IMR-90 (cell line): ENCODE data around the gene IL2RG. TPM values are rescaled to one million over a fixed set of nuclear protein-coding genes. Genes with fewer than 3 reads are reported as not detected.
A peak's percentile ranks its signal among the peaks of the same experiment; 100 is the strongest.

Experiments used
- ATAC-seq: fragments of 200-7000 bp; cut with Tn5 transposase; 2 replicates; pipeline ENCODE4 v1.9.1; 2020; ENCODE audit warnings: low read depth, mild to moderate bottlenecking, moderate library complexity
- BruUV-seq: library from RNA; stranded (reverse); fragments of 400-500 nt; replicated peaks from 2 replicates; lab custom pipeline; 2021; lab: Mats Ljungman, UMichigan
- CTCF ChIA-PET: fragments of 300-600 bp; formaldehyde crosslinking; extraction: SDS; loops from one replicate; lab custom pipeline; 2021; ENCODE audit warnings: antibody characterized with exemption; lab: Yijun Ruan, JAX
- POLR2A ChIA-PET: fragments of 300-600 bp; sonication (Branson Sonifier 250); formaldehyde crosslinking; loops from one replicate; lab custom pipeline; 2022; ENCODE audit warnings: antibody characterized with exemption; ENCODE audit not compliant: unreplicated experiment; lab: Charles Lee
- DNase-seq: peaks from one replicate; pipeline ENCODE4 v3.0.0; 2013
- H2AFZ ChIP-seq: replicated peaks from 2 replicates; pipeline ENCODE3; 2013; ENCODE audit warnings: low read length, mild to moderate bottlenecking; ENCODE audit not compliant: poor library complexity
- H2AK5ac ChIP-seq: 2 replicates; pipeline ENCODE4 v1.6.1; 2013; ENCODE audit warnings: low read depth, low read length, inconsistent platforms
- H2AK9ac ChIP-seq: replicated peaks from 2 replicates; pipeline ENCODE3; 2013; ENCODE audit warnings: mild to moderate bottlenecking, low read depth, low read length, moderate library complexity; ENCODE audit not compliant: poor library complexity
- H2BK120ac ChIP-seq: 2 replicates; pipeline ENCODE4 v1.6.1; 2013; ENCODE audit warnings: low read depth, low read length, inconsistent platforms
- H2BK15ac ChIP-seq: 3 replicates; pipeline ENCODE4 v1.6.1; 2013; ENCODE audit warnings: low read depth, low read length, inconsistent platforms
- H2BK20ac ChIP-seq: 2 replicates; pipeline ENCODE4 v1.6.1; 2013; ENCODE audit warnings: low read depth, mild to moderate bottlenecking, inconsistent platforms, low read length, moderate library complexity
- H2BK5ac ChIP-seq: 2 replicates; pipeline ENCODE4 v1.6.1; 2013; ENCODE audit warnings: mild to moderate bottlenecking, low read depth, low read length, inconsistent platforms; ENCODE audit not compliant: poor library complexity, severe bottlenecking
- H3K14ac ChIP-seq: replicated peaks from 2 replicates; pipeline ENCODE4 v1.6.1; 2013; ENCODE audit warnings: low read depth, low read length, inconsistent platforms
- H3K18ac ChIP-seq: 2 replicates; pipeline ENCODE4 v1.6.1; 2013; ENCODE audit warnings: low read depth, low read length, control low read depth
- H3K23ac ChIP-seq: 2 replicates; pipeline ENCODE4 v1.6.1; 2013; ENCODE audit warnings: low read depth, low read length, inconsistent platforms
- H3K27ac ChIP-seq: 2 replicates; pipeline ENCODE4 v1.5.1; 2013; ENCODE audit warnings: mild to moderate bottlenecking, control low read depth, low read length; ENCODE audit not compliant: insufficient read depth
- H3K27me3 ChIP-seq: 2 replicates; pipeline ENCODE4 v1.6.1; 2013; ENCODE audit warnings: low read length; ENCODE audit not compliant: control insufficient read depth, insufficient read depth
- H3K36me3 ChIP-seq: 2 replicates; pipeline ENCODE4 v1.6.1; 2013; ENCODE audit warnings: low read length, mixed read lengths; ENCODE audit not compliant: control insufficient read depth, insufficient read depth
- H3K4ac ChIP-seq: 2 replicates; pipeline ENCODE4 v1.6.1; 2013; ENCODE audit warnings: low read depth, low read length, inconsistent platforms
- H3K4me1 ChIP-seq: 2 replicates; pipeline ENCODE4 v1.6.1; 2013; ENCODE audit warnings: low read length, mixed read lengths; ENCODE audit not compliant: control insufficient read depth, insufficient read depth
- H3K4me2 ChIP-seq: 2 replicates; pipeline ENCODE4 v1.6.1; 2013; ENCODE audit warnings: low read depth, mild to moderate bottlenecking, control low read depth, low read length, moderate library complexity
- H3K4me3 ChIP-seq: 2 replicates; pipeline ENCODE4 v1.5.1; 2013; ENCODE audit warnings: low read depth, mild to moderate bottlenecking, control low read depth, low read length, moderate library complexity; ENCODE audit not compliant: insufficient read depth
- H3K56ac ChIP-seq: 2 replicates; pipeline ENCODE4 v1.6.1; 2013; ENCODE audit warnings: low read length, inconsistent platforms; ENCODE audit not compliant: insufficient read depth; ENCODE audit errors: extremely low read depth
- H3K79me1 ChIP-seq, 2 experiments: 2 replicates each; pipeline ENCODE4 v1.6.1; 2013; ENCODE audit warnings: low read length in 2 of 2, inconsistent platforms in 1 of 2, low read depth in 1 of 2
- H3K9ac ChIP-seq: 2 replicates; pipeline ENCODE4 v1.6.1; 2013; ENCODE audit warnings: low read depth, low read length, control low read depth
- H3K9me1 ChIP-seq: 2 replicates; pipeline ENCODE4 v1.6.1; 2013; ENCODE audit warnings: low read length, inconsistent platforms; ENCODE audit not compliant: insufficient read depth
- H3K9me3 ChIP-seq: 2 replicates; pipeline ENCODE4 v1.6.1; 2013; ENCODE audit warnings: low read length; ENCODE audit not compliant: control insufficient read depth, insufficient read depth
- H4K20me1 ChIP-seq: 2 replicates; pipeline ENCODE4 v1.6.1; 2013; ENCODE audit warnings: low read length, inconsistent platforms; ENCODE audit not compliant: insufficient read depth
- H4K5ac ChIP-seq: 2 replicates; pipeline ENCODE4 v1.6.1; 2013; ENCODE audit warnings: mild to moderate bottlenecking, low read depth, low read length, control low read depth
- H4K8ac ChIP-seq, 2 experiments: 2 replicates each; pipeline ENCODE4 v1.6.1; 2013; ENCODE audit warnings: low read depth in 2 of 2, low read length in 2 of 2, control low read depth in 1 of 2, inconsistent platforms in 1 of 2
- H4K91ac ChIP-seq: 2 replicates; pipeline ENCODE4 v1.6.1; 2013; ENCODE audit warnings: low read depth, low read length, inconsistent platforms; ENCODE audit not compliant: insufficient read depth
- BHLHE40 ChIP-seq: fragments of 150-350 bp; IDR thresholded peaks from 2 replicates; pipeline ENCODE4 v1.6.1; 2016; ENCODE audit warnings: mild to moderate bottlenecking, low read depth, low read length
- CEBPB ChIP-seq: IDR thresholded peaks from 2 replicates; pipeline ENCODE4 v1.6.1; 2012; ENCODE audit warnings: low read depth, low read length, improper control_type of control experiment
- CHD1 ChIP-seq: IDR thresholded peaks from 2 replicates; pipeline ENCODE4 v1.6.1; 2012; ENCODE audit warnings: low read depth, low read length, improper control_type of control experiment
- FOS ChIP-seq: fragments of 150-350 bp; IDR thresholded peaks from 2 replicates; pipeline ENCODE4 v1.6.1; 2016; ENCODE audit warnings: low read depth, low read length
- MAZ ChIP-seq: IDR thresholded peaks from 2 replicates; pipeline ENCODE4 v1.6.1; 2012; ENCODE audit warnings: low read depth, mild to moderate bottlenecking, low read length, improper control_type of control experiment, moderate library complexity, borderline replicate concordance
- MXI1 ChIP-seq: IDR thresholded peaks from 2 replicates; pipeline ENCODE4 v1.6.1; 2012; ENCODE audit warnings: low read depth, mild to moderate bottlenecking, low read length, moderate library complexity, borderline replicate concordance
- NFE2L2 ChIP-seq: fragments of 150-350 bp; IDR thresholded peaks from 2 replicates; pipeline ENCODE4 v1.6.1; 2016; ENCODE audit warnings: low read depth, mild to moderate bottlenecking, low read length
- POLR2A ChIP-seq: IDR thresholded peaks from 2 replicates; pipeline ENCODE4 v1.6.1; 2012; ENCODE audit warnings: mild to moderate bottlenecking, low read depth, low read length
- RCOR1 ChIP-seq: IDR thresholded peaks from 2 replicates; pipeline ENCODE4 v1.6.1; 2012; ENCODE audit warnings: mild to moderate bottlenecking, low read length, improper control_type of control experiment; ENCODE audit not compliant: insufficient replicate concordance
- RFX5 ChIP-seq: IDR thresholded peaks from 2 replicates; pipeline ENCODE4 v1.8.0; 2012; ENCODE audit warnings: low read depth, mild to moderate bottlenecking, low read length, moderate library complexity
- SMC3 ChIP-seq: fragments of 150-350 bp; IDR thresholded peaks from 2 replicates; pipeline ENCODE4 v1.6.1; 2016; ENCODE audit warnings: low read depth, mild to moderate bottlenecking, antibody characterized with exemption, low read length, moderate library complexity
- WGBS, 2 experiments: methylation state at CpG; one replicate each; pipeline versions ENCODE4 v1.1.5 to v1.1.7; 2013; ENCODE audit warnings: missing lambda C conversion rate in 2 of 2; ENCODE audit not compliant: insufficient read length in 1 of 2; ENCODE audit errors: extremely low coverage in 2 of 2; 5-methylcytosine and 5-hydroxymethylcytosine counted together
- dilution Hi-C: fragments of 300-500 bp; cut with HindIII; formaldehyde crosslinking; loops from one replicate; pipeline ENCODE4 v1.14.3; 2018; ENCODE audit warnings: low sequenced_read_pairs; ENCODE audit not compliant: unreplicated experiment
- in situ Hi-C: fragments of 300-500 bp; cut with MboI; formaldehyde crosslinking; loops from 3 replicates; pipeline ENCODE4 v1.14.3; 2019; ENCODE audit warnings: low sequenced_read_pairs, inconsistent platforms, mixed read lengths
- intact Hi-C: fragments of 100-400 bp; cut with micrococcal nuclease; formaldehyde crosslinking; loops from 2 replicates; pipeline ENCODE4 v1.10.0; 2022
- polyA plus RNA-seq, 3 experiments: library from polyadenylated mRNA; depleted of rRNA; stranded (reverse); fragments of >200 nt; gene quantifications; 2 replicates each; pipeline ENCODE4 v1.2.3, GENCODE V29; 2012; ENCODE audit warnings: low replicate concordance in 1 of 3
- total RNA-seq: library from RNA; depleted of rRNA; stranded (reverse); fragments of >200 nt; gene quantifications from 2 replicates; pipeline ENCODE4 v1.2.3, GENCODE V29; 2012
- TF ChIP-seq, protein P1 (sequence below): fragments of 150-350 bp; IDR thresholded peaks from 2 replicates; pipeline ENCODE4 v1.6.1; 2017; ENCODE audit warnings: mild to moderate bottlenecking, antibody characterized with exemption, low read length, low read depth
- TF ChIP-seq, protein P2 (sequence below): fragments of 150-350 bp; IDR thresholded peaks from 2 replicates; pipeline ENCODE4 v1.6.1; 2016; ENCODE audit warnings: low read depth, mild to moderate bottlenecking, low read length, moderate library complexity, borderline replicate concordance

IL2RG gene
- total and polyA plus RNA-seq, 2 of the 4 experiments (the other 2 are of a cell fraction) = not detected

DNA sequence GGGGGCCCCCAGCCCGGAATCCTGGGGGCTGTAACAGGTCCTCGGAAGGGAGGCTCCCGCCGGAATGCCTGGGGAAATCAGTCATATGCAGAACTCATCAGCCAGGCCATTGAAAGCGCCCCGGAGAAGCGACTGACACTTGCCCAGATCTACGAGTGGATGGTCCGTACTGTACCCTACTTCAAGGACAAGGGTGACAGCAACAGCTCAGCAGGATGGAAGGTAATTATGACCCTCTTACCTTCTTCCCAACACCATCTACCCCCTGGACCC, 14.7 kb downstream of the IL2RG start:
- Histone ChIP-seq H2AK5ac (no peak overlapping the region), H3K9me3 (no peaks in the 10 kb centered on the region), H4K20me1 (no peaks in the 10 kb centered on the region), H2BK120ac (no peak overlapping the region), H3K4me1 (no peaks in the 10 kb centered on the region), H4K8ac (no peak overlapping the region), H3K23ac (no peak overlapping the region), H3K36me3 (no peaks in the 10 kb centered on the region), H3K4me3 (peak overlapping the region; percentile 89), H3K56ac (no peak overlapping the region), H3K4ac (no peak overlapping the region), H3K9ac (no peak overlapping the region), H3K14ac (no peak overlapping the region), H2AFZ (peak overlapping the region; percentile 91), H2BK15ac (no peak overlapping the region), H3K4me2 (peak overlapping the region; percentile 95), H3K27me3 (peaks cover 23% of the 10 kb centered on the region), H4K91ac (no peak overlapping the region), H3K27ac (no peak overlapping the region), H2BK5ac (no peak overlapping the region), H2AK9ac (no peak overlapping the region), H3K79me1 (no peaks in the 10 kb centered on the region), H3K18ac (no peak overlapping the region), H4K5ac (no peak overlapping the region), H2BK20ac (no peak overlapping the region), H3K9me1 (no peaks in the 10 kb centered on the region)
- DNase-seq = no peak
- WGBS, 2 experiments = 26% methylated on average over 9 of the region's 9 CpGs; no CpG with 5 or more reads in 1 of the 2 experiments
- in situ Hi-C loops (no loop called here), dilution Hi-C loops (no loop called here), intact Hi-C loops (loop anchor here (1.0 to 2.0 kb wide), 2 partner anchors 28 to 33 kb away; partner anchors contain the start of gene SNX12)
- ChIA-PET POLR2A (no interaction called here), CTCF (no interaction called here)
- no peak for ATAC-seq
- no TSS peak for BruUV-seq
- no peak for TF ChIP-seq FOS
- TF ChIP-seq RCOR1 = no peak
- no peak for TF ChIP-seq NFE2L2
- TF ChIP-seq CHD1 = no peak
- TF ChIP-seq, protein P1, sequence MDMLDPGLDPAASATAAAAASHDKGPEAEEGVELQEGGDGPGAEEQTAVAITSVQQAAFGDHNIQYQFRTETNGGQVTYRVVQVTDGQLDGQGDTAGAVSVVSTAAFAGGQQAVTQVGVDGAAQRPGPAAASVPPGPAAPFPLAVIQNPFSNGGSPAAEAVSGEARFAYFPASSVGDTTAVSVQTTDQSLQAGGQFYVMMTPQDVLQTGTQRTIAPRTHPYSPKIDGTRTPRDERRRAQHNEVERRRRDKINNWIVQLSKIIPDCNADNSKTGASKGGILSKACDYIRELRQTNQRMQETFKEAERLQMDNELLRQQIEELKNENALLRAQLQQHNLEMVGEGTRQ = no peak
- TF ChIP-seq RFX5 = no peak
- no peak for TF ChIP-seq POLR2A
- no peak for TF ChIP-seq MXI1
- TF ChIP-seq BHLHE40 = no peak
- TF ChIP-seq MAZ = no peak
- no peak for TF ChIP-seq SMC3
- TF ChIP-seq CEBPB = no peak
- TF ChIP-seq, protein P2, sequence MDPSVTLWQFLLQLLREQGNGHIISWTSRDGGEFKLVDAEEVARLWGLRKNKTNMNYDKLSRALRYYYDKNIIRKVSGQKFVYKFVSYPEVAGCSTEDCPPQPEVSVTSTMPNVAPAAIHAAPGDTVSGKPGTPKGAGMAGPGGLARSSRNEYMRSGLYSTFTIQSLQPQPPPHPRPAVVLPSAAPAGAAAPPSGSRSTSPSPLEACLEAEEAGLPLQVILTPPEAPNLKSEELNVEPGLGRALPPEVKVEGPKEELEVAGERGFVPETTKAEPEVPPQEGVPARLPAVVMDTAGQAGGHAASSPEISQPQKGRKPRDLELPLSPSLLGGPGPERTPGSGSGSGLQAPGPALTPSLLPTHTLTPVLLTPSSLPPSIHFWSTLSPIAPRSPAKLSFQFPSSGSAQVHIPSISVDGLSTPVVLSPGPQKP = no peak
